ENCODE measurements around the gene MBD4.
"Not testable (repeated sequence)": the region's sequence is repeated elsewhere in the genome, so short reads cannot be mapped to it uniquely, and the experiment has no call there.

Gene MBD4

DNA sequence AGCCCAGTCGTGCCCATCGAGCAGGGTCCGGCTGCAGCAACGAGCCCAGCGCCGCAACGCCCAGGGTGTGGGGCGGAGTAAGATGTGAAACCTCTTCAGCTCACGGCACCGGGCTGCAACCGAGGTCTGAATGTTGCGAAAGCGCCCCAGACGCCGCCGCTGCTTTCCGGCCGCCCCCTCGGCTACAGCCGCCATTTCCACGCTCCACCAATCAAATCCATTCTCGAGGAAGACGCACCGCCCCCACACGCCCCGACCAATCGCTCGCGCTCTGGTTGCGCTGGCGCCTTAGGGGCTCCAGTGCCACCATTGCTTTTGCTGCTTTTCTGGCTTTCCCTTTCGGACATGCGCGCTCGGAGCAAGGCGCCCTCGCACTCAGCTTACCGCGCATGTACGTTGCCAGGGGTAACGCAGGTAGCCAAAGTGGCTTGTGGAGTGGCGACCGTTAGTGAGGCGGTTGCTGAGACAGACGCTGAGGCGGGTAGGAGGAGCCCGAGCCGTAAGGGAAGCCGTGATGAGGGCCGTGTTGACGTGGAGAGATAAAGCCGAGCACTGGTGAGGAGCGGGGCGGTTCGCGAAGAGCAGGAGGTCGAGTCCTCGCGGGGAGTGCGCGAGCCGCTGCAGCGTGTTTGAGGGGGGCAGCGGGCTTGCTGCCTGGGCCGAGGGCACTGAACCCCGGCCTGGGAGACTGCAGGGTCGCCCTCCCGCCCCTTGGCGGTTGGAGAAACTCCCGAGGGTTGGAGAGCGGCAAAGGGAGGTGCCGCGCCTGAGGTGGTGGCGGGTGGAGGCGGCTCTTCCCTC is at the start of gene MBD4, which contains the start of gene IFT122:
TSS of gene MBD4 (minus strand) at position 132 of the 801 bp plus-strand sequence. CDS start at position 17, 115 bp downstream.
TSS of gene IFT122 (plus strand) at position 408 of the 801 bp plus-strand sequence. CDS start at position 515, 107 bp downstream.
- DNase-seq (ENCODE audit: low spot score) (peak; percentile 99), FAIRE-seq (peak; percentile 93)

GRCh38 chr3:129489258-129489657 is 49.5 kb upstream of the MBD4 start:
- DNase-seq (ENCODE audit: low spot score); FAIRE-seq: not testable (repeated sequence)

DNA sequence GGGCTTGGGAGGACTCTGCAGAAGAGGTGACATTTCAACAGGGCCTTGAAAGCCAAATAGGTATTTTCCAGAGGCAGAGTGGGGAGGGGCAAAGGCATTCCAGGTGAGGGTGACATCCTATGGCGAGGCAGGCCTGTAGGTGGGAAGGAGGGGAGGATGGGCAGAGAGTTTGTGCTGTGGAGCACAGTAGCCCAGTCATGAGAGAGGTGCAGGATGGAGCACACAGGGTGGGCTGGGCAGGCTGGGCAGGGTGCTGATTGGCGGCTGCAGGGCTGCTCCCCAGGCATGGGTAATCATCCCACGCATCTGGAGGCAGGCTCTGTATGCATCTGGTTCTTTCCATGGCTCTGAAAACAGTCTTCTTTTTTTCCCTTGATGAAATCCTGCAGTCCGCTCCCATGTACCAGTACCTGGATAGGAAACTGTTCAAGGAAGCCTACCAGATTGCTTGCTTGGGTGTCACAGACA is 48.2 kb upstream of the MBD4 start:
- not testable (repeated sequence) for FAIRE-seq; DNase-seq (ENCODE audit: low spot score)

GRCh38 chr3:129487183-129487867 is 47.6 kb upstream of the MBD4 start:
- no peak for FAIRE-seq
- no peak for DNase-seq (ENCODE audit: low spot score)

DNA sequence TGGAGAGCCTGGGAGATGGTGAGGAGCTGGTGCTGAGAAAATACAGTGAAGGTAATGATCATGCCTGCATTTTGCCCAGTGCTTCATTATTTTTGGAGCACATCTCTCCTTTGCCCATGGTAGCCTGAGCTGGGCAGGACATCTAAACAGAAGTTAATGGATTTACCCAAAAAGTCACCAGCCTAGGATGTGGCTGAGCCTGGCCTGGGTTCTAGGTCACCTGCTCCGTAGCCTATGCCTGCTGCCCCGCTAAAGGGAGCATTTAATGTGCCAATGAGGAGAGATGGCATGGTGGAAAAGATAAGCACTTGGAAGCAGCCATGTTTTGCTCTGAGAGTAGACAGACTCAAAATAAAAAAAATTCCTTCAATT is 46.9 kb upstream of the MBD4 start:
- DNase-seq (ENCODE audit: low spot score) (no peak), FAIRE-seq (no peak)

DNA sequence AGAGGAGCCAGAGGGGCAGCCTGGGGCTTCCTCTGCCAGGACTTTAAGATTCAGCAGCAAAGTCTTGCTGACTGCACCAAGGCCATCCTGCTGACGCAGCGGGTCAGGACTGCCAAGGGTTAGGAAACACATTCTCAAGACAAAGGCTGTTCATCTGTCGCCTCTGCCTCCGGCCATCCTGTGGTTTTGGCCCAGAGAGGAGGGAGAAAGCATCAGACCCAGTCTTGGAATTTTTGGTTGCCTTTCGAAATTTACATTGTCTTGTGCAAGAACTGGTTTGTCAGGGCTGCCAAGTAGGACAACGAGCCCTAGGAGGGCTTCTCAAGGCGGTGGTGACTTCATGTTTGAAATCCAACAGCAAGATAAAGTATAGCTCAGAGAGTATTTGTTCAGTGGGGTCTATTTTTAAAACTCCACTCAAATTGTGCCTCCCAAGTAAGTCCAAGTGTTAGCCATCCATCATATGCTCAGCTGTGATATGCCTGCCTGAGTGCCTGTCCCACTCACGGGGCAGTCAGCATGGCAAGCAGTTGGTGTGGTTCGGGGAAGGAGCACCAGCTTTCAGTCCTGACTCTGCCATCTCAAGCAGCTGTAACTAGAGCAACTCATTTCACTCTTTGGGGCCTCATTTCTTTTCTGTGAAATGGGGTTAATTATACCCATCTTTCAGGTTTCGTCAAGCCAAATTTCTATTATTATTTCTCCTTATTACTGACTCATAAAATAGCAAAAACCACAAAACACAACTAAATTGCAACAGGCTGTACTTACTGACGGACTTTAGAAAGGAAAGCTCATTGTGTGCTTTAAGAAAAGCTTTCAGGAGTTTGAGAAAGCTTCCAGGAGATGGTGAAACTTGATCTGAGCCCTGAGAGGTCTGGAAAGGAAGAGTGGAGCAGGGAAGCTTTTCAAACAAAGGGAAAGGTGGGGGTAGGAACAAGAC is 46.2 kb upstream of the MBD4 start:
- FAIRE-seq (no peak), DNase-seq (ENCODE audit: low spot score) (no peak)

DNA sequence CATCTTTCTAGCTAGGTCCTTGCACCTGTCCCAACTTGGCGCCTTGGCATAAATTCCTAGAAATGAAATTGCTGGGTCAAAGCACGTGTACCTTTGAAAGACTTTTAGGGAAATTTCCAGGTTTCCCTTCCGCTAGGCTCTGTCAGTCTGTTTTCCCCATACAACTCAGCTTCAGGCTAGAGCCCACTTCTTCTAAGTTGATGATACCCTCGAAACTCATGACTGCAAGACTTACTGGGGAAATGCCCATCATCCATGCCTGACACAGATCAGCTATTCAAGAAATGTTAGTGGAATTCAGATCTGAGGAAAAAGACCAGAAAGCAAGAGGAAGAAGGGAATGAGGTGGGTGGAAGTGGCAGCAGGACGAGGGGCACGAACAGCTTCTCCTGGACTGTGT is 45.4 kb upstream of the MBD4 start:
- not testable (repeated sequence) for FAIRE-seq; DNase-seq (ENCODE audit: low spot score)

DNA sequence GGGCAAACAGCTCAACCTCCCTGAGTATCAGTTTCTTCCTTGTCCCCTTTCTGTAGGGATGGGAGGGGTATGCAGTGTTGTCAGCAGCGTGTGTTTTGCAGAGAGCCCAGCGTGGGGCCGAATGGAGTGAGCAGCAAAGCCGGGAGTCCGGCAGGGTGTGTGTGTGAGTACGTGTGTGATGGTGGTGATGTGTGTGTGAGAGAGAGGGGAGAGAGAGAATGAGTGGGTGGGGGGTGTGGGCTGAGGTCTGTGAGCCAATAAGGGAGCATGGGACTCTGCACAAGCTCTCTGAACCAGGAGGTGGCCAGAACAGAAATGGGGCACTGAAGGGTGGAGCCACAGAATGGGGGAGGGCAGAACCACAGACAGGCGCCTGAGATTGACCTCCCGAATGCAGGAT is 44.1 kb upstream of the MBD4 start:
- FAIRE-seq (no peak), DNase-seq (ENCODE audit: low spot score) (no peak)

DNA sequence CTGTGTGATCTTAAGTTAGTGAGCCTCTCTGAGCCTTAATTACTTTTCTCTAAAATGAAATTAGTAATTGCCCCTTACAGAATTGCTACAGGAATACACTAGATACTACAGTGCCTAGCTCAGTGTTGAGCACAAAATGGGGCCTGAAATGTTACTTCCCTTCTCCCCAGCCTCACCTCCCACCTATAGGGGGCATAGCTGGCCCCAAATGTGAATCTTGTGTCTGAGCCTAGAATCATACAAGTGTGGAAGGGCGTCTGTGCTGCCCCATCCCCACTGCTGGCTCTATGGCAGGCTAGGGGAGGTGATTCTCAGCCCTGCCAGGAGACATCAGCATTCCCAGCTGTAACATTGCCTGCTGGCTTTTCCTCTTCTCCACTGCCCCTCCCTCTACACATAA is 43.0 kb upstream of the MBD4 start:
- FAIRE-seq (no peak), DNase-seq (ENCODE audit: low spot score) (no peak)

- no peak for DNase-seq (ENCODE audit: low spot score)
- FAIRE-seq, result no peak
These were observed 42.1 kb upstream of the MBD4 start for GRCh38 chr3:129481766-129482332.

DNA sequence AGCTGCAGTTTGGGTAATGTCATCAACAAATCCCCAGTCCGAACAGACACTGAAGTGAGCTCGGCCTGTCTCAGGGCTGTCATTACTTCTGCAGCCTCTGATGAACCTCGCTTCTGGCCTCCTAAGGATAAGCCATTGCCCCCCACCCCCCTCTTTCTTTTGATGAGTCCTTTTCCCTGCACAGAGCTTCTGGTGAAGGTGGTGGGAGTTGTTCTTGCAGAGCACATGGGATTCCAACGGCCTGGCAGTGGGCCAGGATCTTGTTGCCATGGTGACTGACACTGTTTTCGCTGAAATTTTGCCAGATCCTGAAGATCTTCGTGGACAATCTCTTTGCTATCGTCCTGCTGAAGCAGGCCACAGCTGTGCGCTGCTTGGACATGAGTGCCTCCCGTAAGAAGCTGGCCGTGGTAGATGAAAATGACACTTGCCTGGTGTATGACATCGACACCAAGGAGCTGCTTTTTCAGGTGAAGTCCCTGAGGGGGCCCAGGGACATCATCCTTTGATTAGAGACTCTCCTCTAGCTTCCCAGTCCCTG is 41.5 kb upstream of the MBD4 start:
- not testable (repeated sequence) for DNase-seq (ENCODE audit: low spot score); FAIRE-seq

DNA sequence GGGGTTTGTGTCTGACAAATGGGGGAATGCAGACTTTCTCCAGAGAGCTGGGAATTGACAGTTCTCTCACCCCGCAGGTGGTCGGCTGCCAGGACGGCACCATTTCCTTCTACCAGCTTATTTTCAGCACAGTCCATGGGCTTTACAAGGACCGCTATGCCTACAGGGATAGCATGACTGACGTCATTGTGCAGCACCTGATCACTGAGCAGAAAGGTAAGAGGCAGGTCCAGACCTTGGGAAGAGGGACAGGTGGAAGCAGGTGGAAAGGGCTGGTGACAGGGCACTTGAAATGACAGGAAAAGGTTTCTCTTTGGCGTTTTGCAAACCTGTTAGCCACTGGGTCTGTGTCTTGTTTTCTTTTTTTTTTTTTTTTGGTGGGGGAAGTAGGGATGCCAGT is 36.8 kb upstream of the MBD4 start:
- no peak for DNase-seq (ENCODE audit: low spot score)
- FAIRE-seq, result no peak

DNA sequence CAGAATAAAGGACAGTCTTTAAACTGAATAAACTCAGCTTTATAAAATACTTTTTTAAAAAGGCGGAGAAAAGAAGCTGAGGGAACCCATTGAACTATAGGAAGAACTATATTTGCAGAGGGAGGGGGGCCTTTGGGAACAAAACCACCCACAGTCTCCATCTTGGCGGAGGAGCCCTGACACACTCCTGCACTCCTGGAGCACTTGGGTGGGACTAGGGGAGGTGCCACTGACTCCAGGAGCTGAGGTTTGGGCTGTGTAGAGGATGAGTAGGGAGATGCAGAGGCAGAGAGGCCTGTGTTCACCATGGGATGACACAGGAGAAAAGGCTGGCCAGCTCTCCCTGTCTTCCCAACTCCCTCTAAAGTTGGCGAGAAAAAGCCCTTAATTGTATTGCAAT is 36.1 kb upstream of the MBD4 start:
- no peak for DNase-seq (ENCODE audit: low spot score)
- FAIRE-seq, result no peak

GRCh38 chr3:129474984-129475804 is 35.4 kb upstream of the MBD4 start:
- FAIRE-seq (no peak), DNase-seq (ENCODE audit: low spot score) (no peak)

DNA sequence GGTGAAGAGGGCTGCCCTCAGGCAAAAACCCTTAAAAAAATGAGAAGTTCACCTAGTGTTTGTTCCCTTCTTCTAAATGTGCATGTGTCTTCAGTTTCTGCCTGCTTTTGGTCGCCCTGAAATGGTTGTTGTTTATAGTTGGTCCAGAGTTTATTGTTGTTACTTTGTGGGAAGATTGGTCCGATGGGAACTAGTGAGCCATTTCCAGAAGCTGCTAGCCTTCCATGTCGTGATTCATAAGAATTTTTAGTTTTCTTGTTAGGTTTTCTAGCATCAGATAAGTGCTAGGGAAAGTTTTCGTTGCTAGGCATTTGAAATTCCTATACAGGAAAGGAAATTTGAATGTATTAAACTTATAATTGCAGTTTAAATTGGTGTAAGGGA is 34.0 kb upstream of the MBD4 start:
- FAIRE-seq, result no peak

GRCh38 chr3:129473067-129473768 is 33.5 kb upstream of the MBD4 start:
- no peak for FAIRE-seq
- DNase-seq (ENCODE audit: low spot score), result no peak

More for the DNA sequence above, 34.0 kb upstream of the MBD4 start:
- DNase-seq (ENCODE audit: low spot score), result no peak

DNA sequence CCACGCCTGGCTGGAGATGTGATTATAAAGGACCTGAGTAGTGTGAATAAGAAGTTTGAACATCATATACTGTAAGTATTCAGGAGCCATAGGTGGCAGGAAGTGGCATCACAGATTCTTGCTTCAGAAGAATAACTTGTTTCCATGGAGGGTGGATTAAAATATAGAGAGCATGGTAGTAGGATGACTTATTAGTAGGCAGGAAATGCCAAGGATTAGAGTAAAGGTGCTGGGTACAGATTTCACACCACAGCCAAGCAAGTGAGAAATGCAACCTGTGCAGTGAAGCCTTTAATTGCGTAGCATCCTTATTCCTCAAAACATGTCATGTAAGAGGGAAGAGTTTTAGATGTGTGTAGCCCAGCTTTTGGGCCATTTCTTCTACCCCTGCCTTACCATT is 31.1 kb upstream of the MBD4 start:
- FAIRE-seq (no peak), DNase-seq (ENCODE audit: low spot score) (no peak)

- no peak for DNase-seq (ENCODE audit: low spot score)
- no peak for FAIRE-seq
These were observed 29.3 kb upstream of the MBD4 start for GRCh38 chr3:129469026-129469425.

DNA sequence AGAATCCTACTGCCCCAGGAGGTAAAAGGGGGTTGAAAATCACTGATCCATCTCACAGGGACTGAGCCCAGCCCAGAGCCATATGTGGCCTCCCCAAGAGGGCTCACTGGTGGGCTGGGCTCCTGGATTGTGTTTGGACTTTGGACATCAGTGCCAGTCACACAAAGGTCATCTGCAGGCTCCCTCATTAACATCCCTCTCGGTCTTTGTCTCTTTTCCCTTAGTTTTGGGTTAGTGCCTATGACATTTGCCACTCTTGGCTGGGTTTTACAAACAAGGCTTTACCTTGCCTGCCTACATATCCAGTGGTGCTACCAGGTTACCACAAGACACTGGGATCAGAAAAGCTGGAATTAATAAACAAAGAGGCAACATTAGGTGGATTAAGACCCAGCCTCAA is 28.2 kb upstream of the MBD4 start:
- FAIRE-seq (no peak), DNase-seq (ENCODE audit: low spot score) (no peak)

Measured in RCC 7860 (cell line).